GM18502 (cell line): Measurements from ENCODE around the gene RAD51B.

Experiments
- ATAC-seq: cut with Tn5 transposase; IDR thresholded peaks from one replicate; pipeline ENCODE4 v1.9.1; 2021; ENCODE audit warnings: mild to moderate bottlenecking; ENCODE audit not compliant: unreplicated experiment, poor library complexity

RAD51B gene

DNA sequence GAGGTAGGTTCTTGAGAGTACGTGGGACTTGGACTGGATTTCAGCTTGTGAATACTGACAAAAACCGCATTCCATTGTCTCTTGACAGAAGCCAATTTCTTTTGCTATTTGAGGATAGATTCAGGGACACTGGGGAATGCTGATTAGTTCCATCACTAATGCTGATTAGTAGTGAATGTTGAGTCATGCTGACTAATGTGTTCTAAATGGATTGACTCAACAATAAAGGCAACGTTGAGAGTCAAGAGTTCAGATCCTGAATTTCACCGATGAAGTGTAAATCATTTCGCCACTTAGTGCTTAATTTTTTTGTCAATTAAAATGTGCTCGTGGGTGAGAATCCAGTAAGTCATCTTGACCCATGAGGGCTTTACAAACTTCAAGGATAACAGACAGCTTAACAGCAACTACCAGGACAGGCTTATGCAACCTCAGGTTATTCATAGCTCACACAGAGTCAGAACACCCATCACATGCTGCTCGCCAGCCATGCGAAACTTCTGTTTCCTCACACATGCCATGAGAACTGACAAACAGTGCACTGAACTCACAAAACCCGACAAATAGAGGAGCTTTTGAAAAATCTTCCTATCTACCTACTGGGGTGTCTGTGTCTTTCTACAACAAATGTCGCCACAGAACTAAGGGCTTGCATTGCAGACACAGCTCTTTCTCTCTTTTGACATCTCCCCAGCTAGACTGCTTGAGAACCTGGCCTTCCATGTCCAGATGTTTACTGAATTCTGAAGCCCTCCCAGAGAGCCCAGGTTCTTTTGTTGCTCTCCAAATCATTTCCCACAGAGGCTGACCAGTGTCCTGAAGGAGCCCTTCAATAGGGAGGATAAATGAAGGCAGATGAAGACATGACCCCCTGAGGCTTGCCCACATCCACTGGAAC lies 656.9 kb downstream of the RAD51B start:
- ATAC-seq = peak; percentile 90

DNA sequence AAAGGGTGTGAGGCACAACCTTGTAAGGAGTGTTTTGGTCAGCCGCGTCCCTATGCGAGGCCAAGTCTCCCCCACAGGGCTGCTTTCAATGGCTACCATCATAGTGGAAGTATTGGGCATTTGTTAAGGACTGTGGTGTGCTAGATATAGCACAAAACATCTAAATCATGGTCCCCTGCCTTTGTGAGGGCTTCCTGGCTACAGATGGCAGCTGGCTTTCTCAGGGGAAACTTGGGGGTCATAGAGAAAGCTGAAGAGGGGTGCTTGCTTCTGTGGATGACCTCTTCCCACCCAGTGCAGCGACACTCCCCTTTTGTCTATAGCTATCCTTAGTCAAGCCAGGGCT lies 657.5 kb downstream of the RAD51B start:
- ATAC-seq = no peak

DNA sequence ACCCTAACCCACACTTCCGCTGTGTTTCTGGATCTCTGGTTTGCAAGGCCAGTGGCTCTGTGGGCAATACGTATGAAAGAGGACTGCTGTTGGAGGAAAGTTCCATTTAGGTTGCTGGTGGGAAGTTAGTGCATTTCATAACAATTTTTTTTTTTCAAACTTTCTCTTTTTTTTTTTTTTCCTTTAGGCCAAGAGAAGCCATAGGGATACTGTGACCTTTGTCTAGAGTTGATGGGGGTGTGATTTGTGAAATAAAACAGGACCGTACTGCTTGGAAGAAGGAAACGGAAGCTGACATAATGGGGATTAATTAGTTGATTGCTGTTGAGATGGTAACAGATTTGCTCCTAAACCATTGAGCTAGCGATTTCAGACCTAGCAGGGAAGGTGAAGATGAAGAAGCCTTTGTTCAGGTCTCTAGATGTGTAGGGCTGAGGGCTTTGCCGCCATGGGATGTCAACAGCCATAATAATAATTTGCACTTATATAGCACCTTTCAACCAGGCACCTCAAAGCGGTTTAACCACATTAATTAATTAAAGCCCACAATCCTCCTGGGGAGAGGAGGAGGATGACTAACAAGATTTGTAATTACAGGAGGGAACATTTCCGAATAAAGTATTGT lies 658.0 kb downstream of the RAD51B start:
- ATAC-seq = no peak

DNA sequence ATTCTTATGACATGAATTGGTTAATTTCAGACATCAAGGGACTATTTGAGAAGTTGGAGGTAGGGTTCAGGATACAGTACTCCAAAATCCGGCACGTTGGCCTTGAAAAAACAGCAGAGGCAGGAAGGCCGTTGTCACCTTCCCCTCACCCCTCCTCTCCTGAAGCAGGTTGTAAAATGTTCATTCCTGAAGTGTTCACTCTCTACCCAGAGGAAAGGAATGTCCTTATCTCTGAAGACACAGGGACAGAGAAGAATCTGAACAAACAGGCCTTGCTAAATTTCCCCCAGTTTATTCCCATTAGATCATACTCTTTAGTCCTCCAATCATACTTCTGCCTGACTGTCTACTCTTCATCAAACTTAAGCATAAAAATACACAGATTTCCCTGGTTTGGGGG lies 659.7 kb downstream of the RAD51B start:
- ATAC-seq = no peak

DNA sequence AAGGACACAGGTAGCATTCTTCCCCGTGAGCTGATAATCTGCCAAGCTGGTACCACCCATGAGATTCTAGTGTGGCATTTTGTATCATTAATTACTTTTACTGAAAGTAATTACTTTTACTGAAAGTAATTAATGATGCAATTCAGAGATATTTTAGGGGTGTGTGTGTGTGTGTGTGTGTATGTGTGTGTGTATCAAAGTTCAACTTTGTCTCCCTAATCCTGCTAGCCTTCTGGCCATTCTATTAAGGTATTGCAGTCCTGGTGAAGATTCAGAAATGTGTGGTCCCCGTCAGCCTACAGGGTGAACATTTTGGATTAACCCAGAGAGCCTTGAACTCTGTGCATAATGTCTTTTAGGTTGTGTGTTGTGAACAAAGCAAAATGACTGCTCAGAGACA lies 662.4 kb downstream of the RAD51B start:
- no peak for ATAC-seq

DNA sequence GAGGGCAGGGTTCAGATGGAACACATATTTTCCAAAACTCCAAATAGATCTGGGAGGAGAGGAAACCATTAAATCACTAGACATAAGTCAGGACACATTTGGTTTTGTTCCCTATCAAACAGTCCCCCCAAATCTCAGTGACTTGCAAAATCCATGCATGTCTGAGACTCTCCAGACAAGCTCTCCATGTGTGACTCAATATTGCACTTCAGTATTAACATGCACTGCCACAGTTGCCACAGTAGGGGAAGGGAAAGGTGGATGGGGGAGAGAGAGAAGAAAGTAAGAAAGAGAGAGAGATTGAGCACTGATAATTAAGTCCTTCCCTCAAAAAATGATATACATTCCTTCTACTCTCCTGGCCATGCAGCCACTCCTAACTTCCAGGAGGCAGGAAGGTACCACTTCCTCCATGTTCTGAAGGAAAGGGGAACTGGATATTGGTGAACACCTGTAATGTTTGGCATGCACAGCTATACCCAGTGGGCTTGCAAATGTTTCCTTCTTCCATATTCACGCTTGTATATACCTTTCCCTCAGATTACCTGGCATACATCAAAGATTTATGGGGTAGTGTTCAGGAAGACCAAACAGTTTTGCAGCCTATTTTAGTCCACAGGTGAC lies 663.3 kb downstream of the RAD51B start:
- no peak for ATAC-seq

DNA sequence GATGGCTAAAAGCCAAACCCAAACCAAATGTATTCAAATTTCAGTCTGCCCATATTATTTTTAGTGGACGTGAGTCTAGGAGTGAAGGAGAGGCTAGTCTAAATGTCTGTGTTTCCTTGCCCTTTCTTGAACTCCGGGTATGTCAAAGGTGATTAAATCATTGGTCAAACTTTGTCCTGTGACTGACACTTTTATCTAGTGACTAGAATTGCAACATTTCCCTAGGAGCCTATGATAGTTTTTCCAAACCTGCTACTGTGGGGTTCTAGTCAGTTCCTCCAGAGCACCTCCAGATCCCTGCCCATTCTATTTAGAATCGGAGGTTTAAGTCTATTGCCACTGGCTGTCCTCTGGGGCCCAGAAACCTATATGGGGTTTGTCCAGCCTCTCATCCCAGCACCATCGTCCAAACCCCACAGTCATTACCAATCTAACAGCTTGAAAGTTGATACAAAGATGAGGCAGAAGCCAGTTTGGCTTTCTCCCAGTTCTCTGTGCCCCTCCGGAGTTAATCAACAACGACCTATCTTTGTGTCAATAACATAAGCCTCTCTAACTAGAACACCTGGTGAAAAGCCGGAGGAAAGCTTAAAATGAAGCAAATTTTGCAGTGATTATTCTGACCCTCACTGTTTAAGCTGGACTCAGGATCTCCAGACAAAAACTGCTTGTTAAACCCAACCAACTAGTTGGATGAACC lies 666.6 kb downstream of the RAD51B start:
- no peak for ATAC-seq

DNA sequence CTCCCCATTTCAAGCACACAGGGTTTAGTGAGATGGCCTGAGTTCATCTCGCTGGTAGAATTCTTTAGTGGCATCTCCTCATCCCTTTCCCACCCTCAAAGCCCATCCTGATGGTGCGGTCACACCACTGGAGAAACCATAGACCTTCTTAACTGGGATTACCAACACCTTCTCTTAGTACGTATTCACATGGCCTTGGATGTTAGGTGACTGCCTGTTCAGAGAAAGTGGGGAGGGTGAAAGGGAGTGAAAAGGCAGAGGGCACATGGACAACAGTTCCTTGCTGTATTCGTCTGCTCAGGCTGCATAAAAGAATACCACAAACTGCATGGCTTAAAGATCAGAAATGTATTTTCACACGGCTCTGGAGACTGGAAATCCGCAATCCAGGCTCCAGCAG lies 667.2 kb downstream of the RAD51B start:
- no peak for ATAC-seq

DNA sequence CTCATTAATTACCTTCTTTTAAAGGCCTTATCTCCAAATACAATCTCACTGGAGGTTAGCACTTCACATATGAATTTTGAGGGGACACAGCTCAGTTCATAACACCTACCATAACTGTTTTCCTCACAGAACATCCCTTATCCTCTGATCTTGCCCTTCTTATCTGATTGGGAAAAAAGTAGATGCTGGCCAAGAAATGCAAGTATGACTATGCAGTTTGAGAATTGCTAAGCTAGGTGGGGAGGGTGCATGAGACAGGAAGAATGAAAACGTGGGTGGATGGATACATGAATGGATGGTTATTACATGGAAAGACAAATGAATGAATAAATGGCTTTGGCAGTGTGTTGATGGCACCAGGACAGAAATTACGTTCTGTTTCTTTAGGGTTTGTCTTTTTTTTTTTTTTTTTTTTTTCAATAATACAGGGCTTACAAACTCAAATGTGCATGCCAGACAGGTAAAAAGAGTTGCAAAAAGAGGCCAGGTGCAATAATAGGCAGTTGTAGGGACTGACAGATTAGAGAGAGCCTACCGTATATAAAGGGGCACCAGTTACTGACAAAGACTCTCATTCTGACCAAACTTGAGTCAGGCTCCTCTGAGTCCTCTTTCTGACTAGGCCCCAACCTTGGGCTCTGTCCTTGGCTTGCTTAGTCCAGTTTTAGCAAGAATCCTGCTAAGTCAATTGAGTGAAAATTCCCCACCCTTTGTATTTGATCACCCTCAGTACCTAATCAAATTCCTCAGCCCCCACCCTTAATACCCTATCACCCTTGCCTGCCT lies 668.4 kb downstream of the RAD51B start:
- no peak for ATAC-seq

DNA sequence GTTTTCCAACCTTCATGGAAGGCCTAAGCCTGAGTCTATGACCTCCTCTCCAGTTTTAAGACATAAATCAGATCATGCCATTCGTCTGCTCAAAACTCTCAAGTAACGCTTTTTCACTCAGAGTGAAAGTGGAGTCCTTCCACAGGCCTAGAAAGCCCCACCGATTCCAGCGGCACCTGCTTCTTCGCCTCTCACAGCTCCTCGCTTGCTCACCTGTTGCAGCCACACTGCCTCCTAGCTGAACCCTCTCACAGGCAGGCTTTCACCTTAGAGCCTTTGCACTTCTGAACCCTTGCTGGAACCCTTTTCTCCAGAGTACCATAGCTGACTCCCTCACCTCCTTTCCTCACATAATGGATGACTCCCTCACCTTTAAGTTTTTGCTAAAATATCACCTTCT lies 672.2 kb downstream of the RAD51B start:
- no peak for ATAC-seq

DNA sequence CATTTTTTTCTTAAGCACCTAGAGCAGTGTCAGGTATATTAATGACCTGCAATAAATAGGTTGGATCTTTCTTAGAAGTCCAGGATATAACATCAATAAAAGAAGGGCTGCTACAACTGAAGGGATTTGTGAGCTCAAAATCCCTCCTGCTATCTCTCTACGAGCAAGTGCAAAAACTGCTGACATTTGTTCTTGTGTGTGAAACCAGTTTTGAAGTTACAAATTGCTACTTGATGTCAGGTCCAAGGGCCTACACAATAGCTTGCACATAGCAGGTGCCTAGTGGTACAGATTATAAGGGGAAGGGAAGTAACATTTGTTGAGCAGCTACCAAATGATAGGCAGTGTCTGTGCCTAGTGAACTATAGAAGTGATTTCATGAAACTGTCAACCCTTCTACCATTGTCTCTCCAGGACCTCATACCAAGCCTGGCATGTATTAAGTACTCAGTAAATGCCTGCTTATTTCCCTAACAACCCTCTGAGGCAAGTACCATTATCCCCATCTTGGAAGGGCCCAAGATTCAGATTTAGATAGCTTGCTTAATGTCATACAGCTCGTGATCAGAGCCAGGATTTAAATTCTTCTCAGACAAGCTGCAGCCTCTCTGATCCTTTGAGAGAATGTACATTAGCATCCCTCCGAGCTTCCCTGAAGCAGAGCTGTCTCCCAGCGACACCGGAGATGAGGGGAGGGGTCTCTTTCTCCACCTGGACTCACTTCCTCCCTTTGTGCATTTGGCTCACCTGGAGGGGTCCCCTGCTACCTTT lies 673.0 kb downstream of the RAD51B start:
- no peak for ATAC-seq

DNA sequence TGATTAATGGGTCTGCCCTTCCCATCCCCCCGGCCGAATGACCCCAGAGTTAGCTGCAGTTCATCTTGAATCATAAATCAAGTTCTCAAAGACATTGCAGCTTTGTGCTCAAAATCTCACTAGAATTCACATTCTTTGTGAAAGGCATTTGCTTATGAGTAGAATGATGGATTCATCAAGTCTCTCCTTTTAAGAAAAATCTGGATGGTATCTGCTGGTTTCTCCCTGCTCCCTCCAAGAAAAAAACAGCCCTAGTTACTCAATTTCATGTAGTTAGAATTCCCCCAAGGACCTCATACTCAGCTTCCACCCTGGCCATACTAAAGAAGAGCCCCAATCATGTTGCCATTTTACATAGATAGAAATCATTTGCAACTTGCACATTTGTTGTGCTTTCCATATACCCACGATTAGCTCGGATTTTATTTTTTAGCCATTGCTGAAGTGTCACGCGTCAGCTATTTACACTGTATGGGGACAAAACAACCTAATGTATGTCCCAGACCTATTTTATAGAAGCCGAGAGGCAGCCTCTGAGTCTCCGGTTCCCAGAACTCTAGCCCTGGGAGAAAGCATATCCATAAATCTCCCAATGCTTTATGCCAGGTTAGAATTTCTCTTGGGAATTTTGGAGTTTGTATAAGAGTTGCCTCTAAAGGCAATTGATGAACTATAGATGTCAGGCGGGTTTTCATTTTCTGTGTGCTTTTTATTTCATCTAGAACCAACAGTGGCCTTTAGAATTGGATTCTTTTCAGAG lies 673.8 kb downstream of the RAD51B start:
- ATAC-seq = no peak

DNA sequence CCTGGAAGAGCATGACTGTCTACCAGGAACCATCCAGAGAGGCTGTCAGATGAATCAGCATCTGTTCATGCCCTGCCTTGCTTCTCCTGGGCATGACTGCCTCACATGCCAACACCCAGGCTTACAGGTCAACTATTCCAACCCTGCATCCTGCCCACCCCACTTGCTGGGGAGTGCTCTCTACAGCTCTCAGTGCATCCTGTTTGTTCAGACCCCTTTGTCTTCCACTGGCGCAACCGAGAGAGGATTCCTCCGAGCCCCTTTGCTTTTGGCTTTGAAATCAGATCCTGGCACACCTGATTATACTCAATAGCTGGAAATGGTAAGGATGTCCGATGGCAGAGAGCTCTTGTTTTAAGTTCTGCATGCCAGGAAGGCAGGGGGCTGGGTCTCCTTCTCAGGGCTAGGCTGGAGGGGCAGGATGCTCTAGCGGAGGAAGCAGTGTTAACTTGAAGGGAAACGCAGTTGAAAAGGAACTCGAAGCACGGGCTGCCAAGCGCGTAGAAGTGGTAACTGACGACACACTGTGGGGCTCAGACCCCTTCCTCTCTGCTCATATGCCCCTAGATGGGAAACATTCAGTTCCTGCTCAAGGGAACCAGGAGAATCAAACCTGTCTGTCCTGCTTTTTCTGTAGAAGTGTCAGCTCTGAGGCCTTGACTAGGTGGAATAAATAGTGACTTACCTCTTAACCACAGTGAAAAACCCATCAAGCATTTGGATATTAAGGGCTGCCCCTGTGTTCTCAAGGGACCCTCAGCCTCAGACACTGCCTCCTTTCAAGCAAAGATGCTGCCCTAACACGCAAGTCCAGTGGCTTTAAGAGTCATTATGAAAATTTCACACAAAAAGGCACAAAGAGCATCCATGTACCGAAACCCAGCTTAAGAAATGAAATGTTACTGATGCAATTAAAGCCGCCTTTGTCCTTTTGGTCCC lies 675.8 kb downstream of the RAD51B start:
- peak; percentile 61 for ATAC-seq

DNA sequence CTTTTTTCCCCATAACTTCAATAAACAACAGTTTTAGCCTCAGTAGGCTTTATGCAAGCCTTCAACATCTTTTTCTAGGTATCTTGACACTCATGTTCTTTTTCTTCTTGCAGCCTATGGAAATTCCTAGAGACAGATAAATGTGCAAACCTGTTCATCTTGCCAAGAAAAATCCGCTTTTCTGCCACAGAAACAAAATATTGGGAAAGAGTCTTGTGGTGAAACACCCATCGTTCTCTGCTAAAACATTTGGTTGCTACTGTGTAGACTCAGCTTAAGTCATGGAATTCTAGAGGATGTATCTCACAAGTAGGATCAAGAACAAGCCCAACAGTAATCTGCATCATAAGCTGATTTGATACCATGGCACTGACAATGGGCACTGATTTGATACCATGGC lies 677.4 kb downstream of the RAD51B start:
- ATAC-seq = no peak

DNA sequence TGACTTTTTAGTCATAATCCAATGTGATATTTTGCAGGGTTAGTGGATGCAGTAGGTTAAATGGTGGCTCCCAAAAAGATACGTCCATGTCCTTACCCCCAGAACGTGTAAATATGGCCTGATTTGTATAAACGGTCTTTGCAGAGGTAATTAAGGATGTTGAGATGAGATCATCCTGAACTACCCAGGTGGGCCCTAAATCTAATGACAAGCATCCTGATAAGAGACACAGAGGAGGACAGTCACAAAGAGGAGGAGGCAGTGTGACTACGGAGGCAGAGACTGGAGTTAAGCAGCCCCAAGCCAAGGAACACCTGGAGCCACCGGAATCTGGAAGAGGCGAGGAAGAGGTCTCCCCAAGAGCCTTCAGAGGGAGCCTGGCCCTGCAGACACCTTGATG lies 679.9 kb downstream of the RAD51B start:
- ATAC-seq = no peak

DNA sequence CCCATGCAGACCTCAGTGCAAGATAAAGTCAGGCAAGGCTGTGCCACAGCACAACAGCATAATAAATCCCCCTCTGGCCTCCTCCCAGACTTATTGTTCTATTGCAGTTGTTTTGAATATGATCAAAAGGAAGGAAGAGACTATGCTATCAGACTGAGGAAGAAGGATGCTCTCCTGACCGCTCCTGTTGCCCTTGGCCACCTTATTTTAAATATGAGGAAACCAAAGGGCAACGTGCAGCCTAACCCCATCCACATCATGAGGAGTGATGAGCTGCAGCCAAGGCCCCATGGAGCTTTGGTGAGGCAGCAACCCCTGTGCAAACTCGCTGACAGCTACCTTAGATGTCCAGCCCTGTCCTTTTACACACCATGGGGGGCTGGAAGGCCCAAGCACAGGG lies 681.6 kb downstream of the RAD51B start:
- ATAC-seq = no peak

DNA sequence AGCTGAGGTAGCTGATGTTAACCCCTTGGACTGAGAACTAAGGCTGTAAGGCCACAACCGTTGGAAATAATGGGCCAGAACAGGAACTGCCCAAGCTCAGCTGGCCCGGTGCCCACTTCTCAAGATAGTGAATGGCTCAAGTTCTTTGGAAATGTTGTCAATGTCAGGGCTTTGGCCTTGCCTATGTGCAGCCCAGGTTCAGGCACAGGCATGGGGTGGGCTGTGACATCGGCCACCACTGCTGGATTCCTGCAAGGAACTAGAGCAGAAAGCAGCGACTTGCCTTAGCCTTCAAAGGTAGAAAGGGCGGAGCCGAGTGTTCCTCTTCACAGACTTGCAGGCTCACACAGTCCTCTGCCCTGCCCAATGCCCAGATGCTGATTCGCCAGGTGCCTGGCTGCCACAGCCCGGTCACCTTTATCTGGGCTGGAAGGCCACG lies 682.1 kb downstream of the RAD51B start:
- no peak for ATAC-seq

DNA sequence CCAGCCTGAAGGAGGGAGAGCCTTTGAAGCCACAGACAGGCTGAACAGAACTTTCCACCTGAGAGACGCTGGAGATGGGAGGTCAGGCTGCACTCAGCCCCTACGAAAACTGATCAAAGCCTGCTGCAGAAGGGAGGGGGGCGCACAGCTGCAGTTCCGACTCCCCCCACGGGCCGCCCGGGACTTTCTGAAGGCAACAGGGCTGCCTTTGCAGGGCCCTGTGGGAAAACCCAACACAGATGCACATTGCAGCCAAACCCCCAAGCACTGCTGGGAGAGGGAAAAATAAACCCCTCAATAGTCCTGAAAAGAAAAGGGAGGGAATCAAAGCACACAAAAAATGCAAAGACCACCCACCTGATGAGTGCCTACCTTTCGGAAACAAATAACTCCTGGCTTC lies 682.7 kb downstream of the RAD51B start:
- ATAC-seq = no peak
